ENCODE measurements around the gene TMCC1.

TMCC1 gene

DNA sequence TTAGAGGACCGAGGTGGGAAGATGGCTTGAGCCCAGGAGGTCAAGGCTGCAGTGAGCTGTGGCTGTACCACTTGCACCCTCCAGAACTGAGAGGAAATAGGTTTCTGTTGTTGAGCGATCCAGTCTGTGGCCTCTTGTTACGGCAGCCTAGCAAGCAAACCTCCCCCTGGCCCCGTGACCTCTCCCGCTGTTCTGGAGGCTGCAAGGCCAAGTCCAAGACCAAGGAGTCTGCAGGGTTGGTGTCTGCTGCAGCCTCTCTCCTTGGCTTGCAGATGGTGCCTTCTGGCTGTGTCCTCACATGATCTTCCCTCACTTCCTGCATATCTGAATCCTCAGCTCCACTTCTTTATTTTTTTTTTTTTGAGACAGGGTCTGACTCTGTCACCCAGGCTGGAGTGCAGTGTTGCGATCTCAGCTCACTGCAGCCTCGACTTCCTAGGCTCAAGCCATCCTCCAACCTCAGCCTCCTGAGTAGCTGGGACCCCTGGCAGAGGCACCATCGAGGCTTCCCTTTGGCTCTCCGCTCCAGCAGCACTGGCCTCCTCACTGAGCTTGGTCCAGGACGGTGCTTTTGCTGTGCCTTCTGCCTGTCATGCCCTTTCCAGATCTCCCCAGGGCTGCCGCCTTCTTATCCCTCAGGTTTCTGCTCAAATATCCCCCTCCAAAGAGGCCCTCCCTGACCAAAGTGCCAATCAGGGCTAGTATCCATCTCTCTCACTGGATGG lies 269.0 kb downstream of the TMCC1 start:
- H3K4me3 ChIP-seq (ENCODE audit: control insufficient read depth, low read depth, low read length): no peak overlapping the region
- DNase-seq (ENCODE audit: low read depth): no peak
- TF ChIP-seq, protein P1, sequence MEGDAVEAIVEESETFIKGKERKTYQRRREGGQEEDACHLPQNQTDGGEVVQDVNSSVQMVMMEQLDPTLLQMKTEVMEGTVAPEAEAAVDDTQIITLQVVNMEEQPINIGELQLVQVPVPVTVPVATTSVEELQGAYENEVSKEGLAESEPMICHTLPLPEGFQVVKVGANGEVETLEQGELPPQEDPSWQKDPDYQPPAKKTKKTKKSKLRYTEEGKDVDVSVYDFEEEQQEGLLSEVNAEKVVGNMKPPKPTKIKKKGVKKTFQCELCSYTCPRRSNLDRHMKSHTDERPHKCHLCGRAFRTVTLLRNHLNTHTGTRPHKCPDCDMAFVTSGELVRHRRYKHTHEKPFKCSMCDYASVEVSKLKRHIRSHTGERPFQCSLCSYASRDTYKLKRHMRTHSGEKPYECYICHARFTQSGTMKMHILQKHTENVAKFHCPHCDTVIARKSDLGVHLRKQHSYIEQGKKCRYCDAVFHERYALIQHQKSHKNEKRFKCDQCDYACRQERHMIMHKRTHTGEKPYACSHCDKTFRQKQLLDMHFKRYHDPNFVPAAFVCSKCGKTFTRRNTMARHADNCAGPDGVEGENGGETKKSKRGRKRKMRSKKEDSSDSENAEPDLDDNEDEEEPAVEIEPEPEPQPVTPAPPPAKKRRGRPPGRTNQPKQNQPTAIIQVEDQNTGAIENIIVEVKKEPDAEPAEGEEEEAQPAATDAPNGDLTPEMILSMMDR (IDR thresholded peaks at IDR 0.05; ENCODE audit: control insufficient read depth, insufficient read depth, low read depth, low read length, missing control alignments): no peak

DNA sequence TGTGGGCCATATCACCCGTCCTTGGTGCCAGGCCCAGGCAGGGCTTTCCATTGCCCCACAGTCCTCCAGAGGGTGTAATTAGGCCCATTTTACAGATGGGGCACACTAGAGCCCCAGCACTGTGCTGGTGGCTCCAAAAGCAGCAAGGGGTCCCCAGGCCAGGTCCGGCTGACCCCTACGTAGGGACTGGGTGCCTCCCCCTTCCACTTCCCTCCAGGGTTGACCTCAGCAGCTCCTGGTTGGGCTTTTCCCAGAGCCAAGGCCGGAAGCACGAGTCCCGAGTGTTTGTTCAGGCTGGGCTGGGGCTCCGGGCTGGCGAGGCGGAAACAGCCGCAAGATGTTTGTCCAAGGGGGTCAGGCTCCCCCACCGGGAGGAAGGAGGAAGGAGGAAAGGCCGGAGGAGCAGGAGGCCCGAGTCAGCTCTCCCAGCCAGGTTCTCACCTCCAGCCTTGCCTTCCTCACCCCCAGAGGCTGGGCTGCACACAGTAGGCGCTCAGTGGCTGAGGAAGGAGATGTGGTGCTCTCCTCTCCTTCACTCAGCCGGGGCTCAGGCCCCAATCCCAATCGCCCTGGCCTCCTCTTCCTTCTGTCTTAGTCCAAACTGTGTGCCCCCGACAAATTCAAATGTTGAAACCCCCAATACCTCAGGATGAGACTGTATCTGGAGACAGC lies 269.9 kb downstream of the TMCC1 start:
- TF ChIP-seq, protein P1 (IDR thresholded peaks at IDR 0.05; ENCODE audit: control insufficient read depth, insufficient read depth, low read depth, low read length, missing control alignments): no peak
- no peak overlapping the region for H3K4me3 ChIP-seq (ENCODE audit: control insufficient read depth, low read depth, low read length)
- DNase-seq (ENCODE audit: low read depth): no peak

DNA sequence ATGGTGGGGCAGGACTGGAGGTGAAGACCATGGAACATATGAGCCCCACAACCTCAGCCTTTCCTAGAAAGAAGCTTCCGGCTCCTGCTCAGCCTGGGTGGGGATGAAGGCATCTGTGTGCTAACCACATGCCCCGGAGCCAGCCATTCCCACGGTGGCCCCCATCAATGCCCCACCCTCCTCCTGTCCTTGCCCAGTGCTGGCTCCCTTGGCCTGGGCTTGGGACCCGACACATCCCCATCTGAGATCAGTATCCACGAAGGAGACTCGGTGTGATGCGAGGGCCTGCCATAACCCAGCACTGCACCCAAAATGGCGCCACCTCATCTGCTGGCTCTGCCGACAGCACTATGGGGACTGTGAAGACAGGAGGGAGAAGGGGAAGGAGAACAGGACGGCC lies 270.6 kb downstream of the TMCC1 start:
- H3K4me3 ChIP-seq (ENCODE audit: control insufficient read depth, low read depth, low read length): no peak overlapping the region
- TF ChIP-seq, protein P1 (IDR thresholded peaks at IDR 0.05; ENCODE audit: control insufficient read depth, insufficient read depth, low read depth, low read length, missing control alignments): no peak
- DNase-seq (ENCODE audit: low read depth): no peak

DNA sequence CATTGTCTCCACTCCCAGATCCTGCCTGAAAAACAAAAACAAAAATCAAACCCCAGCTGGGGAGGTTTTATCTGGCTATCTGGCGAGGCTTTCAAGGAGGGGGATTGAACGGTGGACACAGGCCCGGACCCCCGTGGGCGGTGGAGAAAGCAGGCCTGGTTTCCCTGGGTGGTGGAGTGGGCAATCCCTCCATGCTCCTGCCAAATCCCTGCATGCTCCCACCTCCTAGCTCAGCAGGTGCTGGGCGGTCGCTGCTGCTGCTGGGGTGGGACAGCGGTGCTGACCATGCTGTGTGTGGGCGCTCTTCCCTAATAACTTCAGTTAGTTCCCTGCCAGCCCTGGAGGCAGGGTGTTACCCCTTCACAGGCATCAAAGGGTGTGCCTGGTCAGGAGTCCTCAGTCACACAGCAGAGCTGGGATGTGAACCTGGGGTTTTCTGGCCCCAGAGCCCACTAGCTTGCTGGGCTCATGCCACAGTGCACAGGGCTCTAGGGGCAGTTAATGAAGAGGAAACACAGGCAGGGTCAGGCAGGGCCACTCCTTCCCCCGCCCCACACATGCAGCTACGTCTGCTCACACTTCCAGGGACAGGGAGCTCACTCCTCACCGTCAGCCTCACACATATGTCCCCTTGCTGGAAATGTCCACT lies 271.2 kb downstream of the TMCC1 start:
- DNase-seq (ENCODE audit: low read depth): no peak
- H3K4me3 ChIP-seq (ENCODE audit: control insufficient read depth, low read depth, low read length): no peak overlapping the region
- TF ChIP-seq, protein P1 (IDR thresholded peaks at IDR 0.05; ENCODE audit: control insufficient read depth, insufficient read depth, low read depth, low read length, missing control alignments): no peak

DNA sequence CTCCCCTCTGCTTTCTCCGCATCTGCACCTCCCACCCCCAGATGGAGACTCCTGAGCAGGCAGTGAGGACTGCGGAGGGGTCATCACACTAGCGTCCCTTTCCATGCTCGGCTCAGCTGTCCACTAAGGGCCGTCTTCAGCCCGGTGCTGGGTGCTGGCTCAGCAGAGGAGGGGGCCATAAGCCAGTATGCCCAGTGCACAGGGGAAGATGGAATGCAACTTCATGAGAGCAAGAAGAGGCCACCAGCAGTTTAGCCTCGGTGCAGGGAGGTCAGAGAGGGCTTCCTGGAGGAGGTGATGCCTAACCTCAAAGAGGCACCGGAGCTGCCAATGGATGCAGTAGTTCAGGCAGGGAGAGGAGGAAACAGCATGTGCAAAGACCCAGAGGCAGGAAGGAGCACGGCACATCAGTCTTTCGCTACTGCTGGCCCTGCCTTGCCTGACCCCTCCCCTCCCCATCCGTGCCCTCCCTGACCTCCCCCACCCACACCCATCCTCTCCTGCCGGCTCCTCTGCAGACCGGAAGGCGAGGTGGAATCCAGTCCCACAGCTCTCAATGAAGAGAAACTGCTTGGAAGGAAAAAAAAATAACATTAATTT lies 271.8 kb downstream of the TMCC1 start:
- DNase-seq (ENCODE audit: low read depth): no peak
- no peak overlapping the region for H3K4me3 ChIP-seq (ENCODE audit: control insufficient read depth, low read depth, low read length)
- TF ChIP-seq, protein P1 (IDR thresholded peaks at IDR 0.05; ENCODE audit: control insufficient read depth, insufficient read depth, low read depth, low read length, missing control alignments): no peak

DNA sequence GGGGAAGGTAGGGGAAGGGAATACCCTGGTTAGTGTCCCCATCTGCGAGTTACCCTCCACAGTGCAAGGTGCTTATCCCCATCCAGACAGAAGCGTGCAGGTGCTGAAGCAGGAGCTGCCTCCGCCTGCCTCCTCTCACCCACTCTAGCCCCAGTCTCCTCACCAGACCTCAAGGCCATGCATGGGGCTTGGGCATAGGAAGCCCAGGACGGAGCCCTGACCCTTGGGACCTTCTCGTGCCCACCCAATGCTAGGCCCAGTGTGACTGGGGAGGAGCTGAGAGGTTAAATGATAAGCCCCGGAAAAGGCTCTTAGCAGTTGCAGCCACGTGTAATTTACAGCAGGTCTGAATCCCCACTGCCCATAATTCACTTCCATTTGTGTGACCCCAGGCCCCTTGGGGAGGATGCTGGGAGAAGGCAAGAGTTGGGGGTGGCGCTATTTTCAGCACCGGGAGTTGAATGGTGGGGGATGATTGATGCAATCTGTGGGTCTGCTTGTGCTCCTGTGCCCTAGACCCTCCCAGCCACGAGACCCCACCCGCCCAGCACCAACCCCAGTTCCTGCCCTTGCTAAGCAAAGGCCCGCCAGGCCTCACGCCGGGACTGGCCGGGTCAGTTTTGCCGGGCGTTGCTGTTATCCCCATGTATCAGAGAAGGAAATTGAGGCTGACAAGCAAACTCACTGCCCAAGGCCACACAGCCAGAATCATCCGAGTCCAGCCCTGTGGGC lies 272.5 kb downstream of the TMCC1 start:
- DNase-seq (ENCODE audit: low read depth): no peak
- H3K4me3 ChIP-seq (ENCODE audit: control insufficient read depth, low read depth, low read length): no peak overlapping the region
- TF ChIP-seq, protein P1 (IDR thresholded peaks at IDR 0.05; ENCODE audit: control insufficient read depth, insufficient read depth, low read depth, low read length, missing control alignments): no peak

All from AG09309 (cell line).